Tibial nerve (tissue), 3 donors: Measurements from ENCODE around the gene AKAP6.

Experiments
- POLR2A ChIP-seq, 2 donors: fragments of 450-650 bp; IDR thresholded peaks; one replicate each; pipeline ENCODE4 v1.6.1; 2017; ENCODE audit warnings: antibody characterized with exemption in 2 of 2, mild to moderate bottlenecking in 2 of 2, moderate library complexity in 2 of 2
- TF ChIP-seq, protein P1 (sequence below), 5 experiments: fragments of 200-600 bp in 3 of 5; fragments of 450-650 bp in 2 of 5; sonication (generic) in 3 of 5; IDR thresholded peaks; one replicate each; pipeline ENCODE4 v1.5.1; 2016 to 2019; ENCODE audit warnings: antibody characterized with exemption in 5 of 5, mild to moderate bottlenecking in 3 of 5, moderate library complexity in 2 of 5

DNA sequence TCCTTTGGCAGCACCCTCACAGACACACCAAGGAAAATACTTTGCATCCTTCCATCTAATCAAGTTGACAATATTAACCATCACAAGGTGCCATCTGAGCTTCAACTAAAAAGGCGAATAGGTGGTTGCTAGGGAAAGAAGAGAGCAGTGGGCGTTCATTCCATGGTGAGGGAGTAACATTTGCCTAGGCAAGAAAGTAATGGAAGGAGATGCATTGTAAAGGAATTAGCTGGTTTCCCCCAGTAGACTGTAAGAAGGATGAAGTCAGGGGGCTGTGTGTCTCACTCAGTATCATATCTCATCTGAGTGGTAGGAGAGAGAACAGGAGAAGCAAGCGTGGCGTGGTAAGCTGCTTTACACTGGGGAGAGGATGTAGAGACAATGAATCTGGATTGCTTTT, 34.7 kb downstream of the AKAP6 start:
- TF ChIP-seq POLR2A (IDR thresholded peaks at IDR 0.05): no peak
- TF ChIP-seq, protein P1, sequence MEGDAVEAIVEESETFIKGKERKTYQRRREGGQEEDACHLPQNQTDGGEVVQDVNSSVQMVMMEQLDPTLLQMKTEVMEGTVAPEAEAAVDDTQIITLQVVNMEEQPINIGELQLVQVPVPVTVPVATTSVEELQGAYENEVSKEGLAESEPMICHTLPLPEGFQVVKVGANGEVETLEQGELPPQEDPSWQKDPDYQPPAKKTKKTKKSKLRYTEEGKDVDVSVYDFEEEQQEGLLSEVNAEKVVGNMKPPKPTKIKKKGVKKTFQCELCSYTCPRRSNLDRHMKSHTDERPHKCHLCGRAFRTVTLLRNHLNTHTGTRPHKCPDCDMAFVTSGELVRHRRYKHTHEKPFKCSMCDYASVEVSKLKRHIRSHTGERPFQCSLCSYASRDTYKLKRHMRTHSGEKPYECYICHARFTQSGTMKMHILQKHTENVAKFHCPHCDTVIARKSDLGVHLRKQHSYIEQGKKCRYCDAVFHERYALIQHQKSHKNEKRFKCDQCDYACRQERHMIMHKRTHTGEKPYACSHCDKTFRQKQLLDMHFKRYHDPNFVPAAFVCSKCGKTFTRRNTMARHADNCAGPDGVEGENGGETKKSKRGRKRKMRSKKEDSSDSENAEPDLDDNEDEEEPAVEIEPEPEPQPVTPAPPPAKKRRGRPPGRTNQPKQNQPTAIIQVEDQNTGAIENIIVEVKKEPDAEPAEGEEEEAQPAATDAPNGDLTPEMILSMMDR (IDR thresholded peaks at IDR 0.05): no peak
